ENCODE measurements around the gene FRZB.

The FRZB gene

GRCh38 chr2:182784058-182784706, 82.3 kb downstream of the FRZB start:
- DNase-seq = no peak

All from right forelimb (tissue), 1 donor.